Suprapubic skin (tissue), 4 donors: Measurements from ENCODE around the gene ARHGEF33.
A peak's percentile ranks its signal among the peaks of the same experiment; 100 is the strongest.

Experiments used
- EP300 ChIP-seq: sonication (generic); formaldehyde crosslinking; IDR thresholded peaks from one replicate; pipeline ENCODE4 v1.6.1; 2017; ENCODE audit warnings: antibody characterized with exemption
- POLR2A ChIP-seq, 2 donors: fragments of 450-650 bp; IDR thresholded peaks; one replicate each; pipeline ENCODE4 v1.6.1; 2017; ENCODE audit warnings: antibody characterized with exemption in 2 of 2, mild to moderate bottlenecking in 2 of 2, moderate library complexity in 2 of 2
- POLR2AphosphoS5 ChIP-seq, 3 donors: sonication (generic); formaldehyde crosslinking; IDR thresholded peaks; one replicate each; pipeline ENCODE4 v1.6.1; 2017; ENCODE audit warnings: antibody characterized with exemption in 3 of 3
- TF ChIP-seq, protein P1 (sequence below), 2 donors: fragments of 200-600 bp in 1 of 2; fragments of 450-650 bp in 1 of 2; sonication (generic) in 1 of 2; IDR thresholded peaks; one replicate each; pipeline ENCODE4 v1.5.1; 2016 to 2019; ENCODE audit warnings: antibody characterized with exemption in 2 of 2, mild to moderate bottlenecking in 1 of 2, moderate library complexity in 1 of 2

DNA sequence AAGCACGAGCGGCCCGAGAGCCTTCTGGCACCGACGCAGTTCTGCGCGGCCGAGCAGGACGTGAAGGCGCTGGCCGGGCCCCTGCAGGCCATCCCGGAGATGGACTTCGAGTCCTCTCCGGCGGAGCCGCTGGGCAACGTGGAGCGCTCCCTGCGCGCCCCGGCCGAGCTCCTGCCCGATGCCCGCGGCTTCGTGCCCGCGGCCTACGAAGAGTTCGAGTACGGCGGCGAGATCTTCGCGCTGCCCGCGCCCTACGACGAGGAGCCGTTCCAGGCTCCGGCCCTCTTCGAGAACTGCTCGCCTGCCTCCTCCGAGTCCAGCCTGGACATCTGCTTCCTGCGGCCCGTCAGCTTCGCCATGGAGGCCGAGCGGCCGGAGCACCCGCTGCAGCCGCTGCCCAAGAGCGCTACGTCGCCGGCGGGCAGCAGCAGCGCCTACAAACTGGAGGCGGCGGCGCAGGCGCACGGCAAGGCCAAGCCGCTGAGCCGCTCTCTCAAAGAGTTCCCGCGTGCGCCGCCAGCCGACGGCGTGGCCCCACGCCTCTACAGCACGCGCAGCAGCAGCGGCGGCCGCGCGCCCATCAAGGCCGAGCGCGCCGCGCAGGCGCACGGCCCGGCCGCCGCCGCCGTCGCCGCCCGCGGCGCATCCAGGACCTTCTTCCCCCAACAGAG, 70.4 kb downstream of the ARHGEF33 start:
- TF ChIP-seq, protein P1, sequence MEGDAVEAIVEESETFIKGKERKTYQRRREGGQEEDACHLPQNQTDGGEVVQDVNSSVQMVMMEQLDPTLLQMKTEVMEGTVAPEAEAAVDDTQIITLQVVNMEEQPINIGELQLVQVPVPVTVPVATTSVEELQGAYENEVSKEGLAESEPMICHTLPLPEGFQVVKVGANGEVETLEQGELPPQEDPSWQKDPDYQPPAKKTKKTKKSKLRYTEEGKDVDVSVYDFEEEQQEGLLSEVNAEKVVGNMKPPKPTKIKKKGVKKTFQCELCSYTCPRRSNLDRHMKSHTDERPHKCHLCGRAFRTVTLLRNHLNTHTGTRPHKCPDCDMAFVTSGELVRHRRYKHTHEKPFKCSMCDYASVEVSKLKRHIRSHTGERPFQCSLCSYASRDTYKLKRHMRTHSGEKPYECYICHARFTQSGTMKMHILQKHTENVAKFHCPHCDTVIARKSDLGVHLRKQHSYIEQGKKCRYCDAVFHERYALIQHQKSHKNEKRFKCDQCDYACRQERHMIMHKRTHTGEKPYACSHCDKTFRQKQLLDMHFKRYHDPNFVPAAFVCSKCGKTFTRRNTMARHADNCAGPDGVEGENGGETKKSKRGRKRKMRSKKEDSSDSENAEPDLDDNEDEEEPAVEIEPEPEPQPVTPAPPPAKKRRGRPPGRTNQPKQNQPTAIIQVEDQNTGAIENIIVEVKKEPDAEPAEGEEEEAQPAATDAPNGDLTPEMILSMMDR (IDR thresholded peaks at IDR 0.05) = no peak
- TF ChIP-seq POLR2A (IDR thresholded peaks at IDR 0.05) (no peak), EP300 (no peak), POLR2AphosphoS5 (IDR thresholded peaks at IDR 0.05) (peak in 1 of 3 donors; percentile 10)
